Right lobe of liver (tissue), 4 donors: ENCODE measurements around the gene SMG7.

Experiments
- CTCF ChIP-seq, 4 donors: fragments of 200-600 bp in 3 of 4; fragments of 450-650 bp in 1 of 4; IDR thresholded peaks; one replicate each; pipeline versions ENCODE4 v1.5.1 to v1.8.0; 2016 to 2022; ENCODE audit warnings: antibody characterized with exemption in 4 of 4, mild to moderate bottlenecking in 2 of 4
- POLR2A ChIP-seq: fragments of 450-650 bp; IDR thresholded peaks from one replicate; pipeline ENCODE4 v1.6.1; 2017; ENCODE audit warnings: antibody characterized with exemption, mild to moderate bottlenecking
- donor health status: DM: no; HTN: no; CAD: no.
- donor health status: DM: no; HTN: no; CAD: no.
- donor health status: DM: no; HTN: yes; CAD: no.

GRCh38 chr1:183586455-183586854 lies 114.2 kb downstream of the SMG7 start:
- TF ChIP-seq CTCF (IDR thresholded peaks at IDR 0.05) = no peak
- no peak for TF ChIP-seq POLR2A
